Stimulated activated CD4-positive, alpha-beta T cell treated with anti-CD3 and anti-CD28 coated beads, Interleukin-4, amount 100 ng/mL, for 1 hour (primary cell): ENCODE data around the gene CNTNAP3B.
"Not testable (repeated sequence)": the region's sequence is repeated elsewhere in the genome, so short reads cannot be mapped to it uniquely, and the experiment has no call there.

Source experiments
- DNase-seq: peaks from one replicate; pipeline ENCODE4 v3.0.0-alpha.2; 2020

Gene CNTNAP3B

DNA sequence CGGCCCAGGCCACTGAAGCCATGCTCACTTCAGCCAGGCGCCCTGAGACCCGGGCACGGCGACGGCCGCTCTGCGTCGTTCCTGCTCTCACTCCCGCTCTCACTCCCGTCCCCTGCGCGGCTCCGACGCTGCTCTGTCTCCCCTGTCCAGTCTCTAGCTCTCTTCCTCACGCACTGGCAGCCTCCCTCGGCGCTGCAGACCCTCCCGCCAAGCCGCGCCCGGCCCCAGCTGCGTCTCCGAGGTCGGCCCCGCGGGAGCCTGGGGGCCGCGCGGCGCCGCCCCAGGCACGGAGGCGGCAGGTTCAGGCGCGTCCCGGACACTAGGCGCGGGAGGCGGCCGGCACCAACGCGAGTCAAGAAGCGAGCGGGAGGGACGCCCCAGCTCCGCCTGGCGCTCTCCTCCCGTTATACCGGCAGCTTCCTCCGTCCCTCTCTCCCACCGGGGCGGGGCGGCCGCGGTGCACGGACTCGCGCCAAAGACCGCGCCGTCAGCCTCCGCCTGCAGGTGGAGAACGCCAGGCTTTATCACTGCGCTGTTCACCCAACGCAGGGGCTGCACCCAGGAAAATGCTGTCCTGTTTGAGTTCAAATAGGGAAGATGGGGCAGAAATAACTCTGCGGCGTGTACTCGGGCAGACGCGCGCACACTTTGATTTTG lies at the start of gene CNTNAP3B:
TSS of gene CNTNAP3B (minus strand) at position 354 of the 657 bp plus-strand sequence. CDS start at position 22, 332 bp downstream.
- not testable (repeated sequence) for DNase-seq

DNA sequence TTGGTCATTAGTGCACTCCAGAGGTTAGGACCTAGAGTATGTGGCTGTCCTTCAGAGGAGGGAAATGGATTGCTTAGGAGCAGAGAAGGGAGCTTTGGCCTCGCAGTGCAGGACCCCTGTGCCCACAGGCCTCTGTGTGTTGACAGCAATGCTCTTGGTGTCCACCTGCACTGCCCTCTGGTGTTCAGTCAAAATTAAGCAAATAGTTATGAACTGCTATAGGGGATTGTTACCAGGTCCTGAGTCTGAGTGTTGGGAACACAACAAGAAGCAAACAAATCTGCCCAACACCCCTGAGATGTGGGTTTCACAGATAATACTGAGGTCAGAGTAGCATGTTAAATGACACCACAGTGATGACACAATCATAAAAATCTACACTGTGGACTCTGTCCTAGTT lies 31.1 kb upstream of the CNTNAP3B start:
- not testable (repeated sequence) for DNase-seq

- DNase-seq = not testable (repeated sequence)
Observed at GRCh38 chr9:42127056-42127841, 2.0 kb downstream of the CNTNAP3B start.

DNA sequence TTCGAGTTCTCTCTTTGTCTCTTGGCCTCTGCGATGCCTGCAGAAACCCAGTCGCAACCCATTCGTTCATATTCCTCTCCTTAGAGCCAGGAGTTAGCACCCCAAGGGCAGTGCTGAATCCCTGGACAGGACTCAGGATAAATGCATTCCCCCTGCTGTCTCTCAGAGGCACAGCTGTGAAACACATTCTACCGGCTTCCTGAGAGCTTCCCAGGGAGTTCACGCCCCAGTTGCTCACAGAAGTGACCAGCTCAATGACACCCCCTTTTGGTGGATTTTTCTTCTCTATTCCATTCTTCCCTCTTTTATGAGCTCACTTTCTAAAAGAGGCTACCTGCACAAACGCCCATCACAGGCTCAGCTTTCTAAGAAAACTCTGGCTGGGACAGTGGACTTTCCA lies 8.2 kb downstream of the CNTNAP3B start:
- not testable (repeated sequence) for DNase-seq

GRCh38 chr9:42095929-42096328 lies 33.3 kb downstream of the CNTNAP3B start:
- DNase-seq = not testable (repeated sequence)

GRCh38 chr9:42084559-42084952 lies 44.7 kb downstream of the CNTNAP3B start:
- not testable (repeated sequence) for DNase-seq

DNA sequence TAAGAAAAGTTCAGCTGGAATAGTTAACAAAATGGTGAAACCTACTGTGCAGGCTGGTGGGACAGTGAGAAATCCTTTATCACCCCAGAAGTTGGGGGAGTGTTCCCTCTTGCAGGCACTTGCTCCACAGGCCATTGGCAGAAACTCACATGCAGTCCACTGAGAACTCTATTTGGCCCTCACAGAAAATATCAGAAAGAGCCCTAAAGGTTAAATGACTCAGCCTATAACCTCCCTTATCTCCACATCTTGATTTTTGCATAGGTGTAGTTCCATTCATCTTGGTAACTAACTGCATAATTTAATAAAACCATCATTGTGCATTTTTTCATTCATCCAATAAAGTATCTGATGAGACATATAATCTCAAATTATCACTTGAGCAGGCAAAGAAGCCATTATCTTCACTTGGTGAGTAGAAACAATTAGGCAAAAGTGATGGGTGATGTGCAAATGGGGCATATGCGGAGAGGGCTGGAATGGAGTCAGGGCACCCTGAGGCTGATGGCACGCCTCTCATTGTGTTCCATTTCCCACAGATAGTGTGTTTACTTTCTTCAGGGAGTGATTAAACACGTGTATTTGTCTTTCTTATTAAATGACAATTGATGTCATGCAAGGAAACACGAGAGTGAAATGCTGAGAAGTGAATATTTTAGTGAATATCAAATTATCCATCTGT lies 45.2 kb downstream of the CNTNAP3B start:
- not testable (repeated sequence) for DNase-seq

GRCh38 chr9:42080376-42080775 lies 48.9 kb downstream of the CNTNAP3B start:
- not testable (repeated sequence) for DNase-seq

DNA sequence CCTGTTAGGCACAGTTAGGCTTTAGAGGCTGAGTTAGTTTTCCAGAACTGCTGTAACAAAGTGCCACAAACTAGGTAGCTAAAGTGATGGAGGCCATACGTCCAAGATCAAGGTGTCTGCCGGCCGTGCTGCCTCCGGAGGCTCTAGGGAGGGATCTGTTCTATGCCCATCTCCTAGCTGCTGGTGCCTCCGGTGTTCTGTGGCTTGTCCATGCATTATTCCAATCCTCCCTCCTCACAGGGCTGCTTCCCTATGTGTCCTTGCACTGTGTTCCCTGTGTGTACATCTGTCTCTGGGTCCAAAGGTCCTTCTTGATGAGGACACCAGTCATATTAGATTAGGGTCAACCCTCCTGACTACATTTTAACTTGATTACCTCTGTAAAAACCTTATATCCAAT lies 54.4 kb downstream of the CNTNAP3B start:
- not testable (repeated sequence) for DNase-seq

DNA sequence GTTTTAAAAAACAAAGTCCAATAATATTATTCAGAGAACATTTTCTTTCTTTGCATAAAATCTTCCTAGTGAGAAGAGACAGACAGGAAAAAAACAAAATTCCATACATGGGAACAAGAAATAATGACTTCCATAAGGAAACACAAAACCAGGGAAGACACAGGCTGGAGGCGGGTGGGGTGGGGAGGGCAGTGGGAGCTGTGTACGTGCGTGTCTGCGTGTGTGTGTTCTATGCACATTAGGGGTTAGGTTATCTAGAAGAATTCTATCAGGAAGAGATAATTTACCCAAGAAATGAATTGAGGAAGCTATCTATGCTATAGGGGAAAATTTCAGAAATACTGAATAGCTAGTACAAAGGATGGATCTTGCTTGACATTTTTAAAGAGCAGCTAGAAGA lies 58.2 kb downstream of the CNTNAP3B start:
- DNase-seq = not testable (repeated sequence)

DNA sequence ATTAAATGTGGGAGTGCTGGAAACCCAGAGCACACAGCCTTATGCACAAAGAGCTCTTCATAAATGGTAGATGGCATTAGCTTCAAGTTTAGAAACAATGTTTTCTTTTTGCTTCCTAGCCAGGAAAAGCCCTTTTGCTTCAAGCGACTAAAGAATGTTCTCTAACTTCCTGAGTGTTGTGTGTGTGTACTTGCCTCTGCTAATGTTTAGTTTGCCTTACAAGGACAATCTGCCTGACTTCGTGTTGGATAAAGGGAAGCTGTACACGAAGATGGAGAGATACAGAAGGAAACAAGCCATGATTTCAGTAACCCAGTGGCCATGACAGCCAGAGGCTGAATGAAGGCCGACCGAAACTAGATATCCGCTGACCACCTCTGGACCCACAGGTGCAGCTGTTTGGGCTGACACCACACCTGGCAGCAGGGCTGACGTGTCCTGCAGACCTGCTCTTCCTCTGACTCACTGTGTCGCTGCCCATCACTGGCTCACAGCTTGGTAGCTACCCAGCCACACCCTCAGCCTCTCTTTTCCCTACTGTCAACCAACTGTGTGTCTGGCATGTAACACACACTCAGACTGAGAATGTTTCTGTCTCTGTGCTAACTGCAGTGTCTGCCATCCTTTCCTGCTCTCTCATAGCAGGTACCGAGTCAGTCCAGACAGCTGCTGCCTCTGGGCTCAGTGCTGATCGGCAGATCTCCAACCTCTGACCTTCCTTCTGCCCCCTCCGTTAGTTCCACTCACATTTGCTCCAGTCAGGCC lies 59.0 kb downstream of the CNTNAP3B start:
- not testable (repeated sequence) for DNase-seq

- DNase-seq = not testable (repeated sequence)
Observed at GRCh38 chr9:42053874-42054273, 75.4 kb downstream of the CNTNAP3B start.

GRCh38 chr9:42050701-42051100 lies 78.5 kb downstream of the CNTNAP3B start:
- DNase-seq = not testable (repeated sequence)

GRCh38 chr9:42044422-42045010 lies 84.7 kb downstream of the CNTNAP3B start:
- DNase-seq = not testable (repeated sequence)

- DNase-seq = not testable (repeated sequence)
Observed at GRCh38 chr9:42033541-42033940, 95.7 kb downstream of the CNTNAP3B start.

- DNase-seq = not testable (repeated sequence)
Observed at GRCh38 chr9:42020639-42021038, 108.6 kb downstream of the CNTNAP3B start.

DNA sequence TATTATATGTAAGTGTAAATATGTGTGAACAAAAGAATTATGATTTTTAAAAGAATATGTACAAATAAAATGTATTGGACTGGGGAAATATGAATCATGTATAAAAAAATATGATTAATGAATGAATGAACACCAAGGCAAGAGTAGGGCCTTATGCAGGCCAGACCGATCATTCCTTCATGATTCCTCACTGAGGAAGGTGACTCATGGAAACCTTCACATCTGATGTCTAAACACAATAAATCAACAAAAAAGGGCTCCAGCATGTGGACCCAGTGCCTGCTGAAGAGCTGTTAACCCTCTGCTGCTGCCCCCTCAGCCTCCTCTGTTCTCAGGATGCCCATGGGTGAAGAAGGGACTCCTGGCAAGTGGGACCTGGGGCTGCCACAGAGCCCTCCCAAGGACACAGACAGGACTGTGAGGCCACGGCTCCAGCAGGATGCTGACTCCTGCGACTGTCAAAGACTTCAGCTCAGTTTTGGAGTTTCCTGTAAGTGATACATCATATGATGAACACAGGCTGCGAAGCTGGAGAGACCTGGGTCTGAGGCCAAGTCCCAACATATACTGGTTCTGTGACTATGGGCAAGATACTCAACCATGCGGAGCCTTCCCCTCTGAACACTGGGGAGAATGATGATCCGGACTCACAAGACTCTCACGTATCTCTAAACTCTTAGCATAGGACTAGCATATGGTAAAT lies 110.9 kb downstream of the CNTNAP3B start:
- DNase-seq = not testable (repeated sequence)

- DNase-seq = not testable (repeated sequence)
Observed at GRCh38 chr9:42014317-42014716, 114.9 kb downstream of the CNTNAP3B start.

GRCh38 chr9:41991607-41992006 lies 137.6 kb downstream of the CNTNAP3B start:
- not testable (repeated sequence) for DNase-seq

- DNase-seq = not testable (repeated sequence)
Observed at GRCh38 chr9:41980271-41980670, 149.0 kb downstream of the CNTNAP3B start.

- DNase-seq = not testable (repeated sequence)
Observed at GRCh38 chr9:41977965-41978600, 151.1 kb downstream of the CNTNAP3B start.
